ENCODE data around the gene PPP2R5C.
"Not testable (repeated sequence)": the region's sequence is repeated elsewhere in the genome, so short reads cannot be mapped to it uniquely, and the experiment has no call there.

- not testable (repeated sequence) for TF ChIP-seq USF1 (CRISPR knock-in tag; IDR thresholded peaks at IDR 0.05); CTCF (IDR thresholded peaks at IDR 0.05); SMAD4 (CRISPR knock-in tag; IDR thresholded peaks at IDR 0.05); FOXP4 (CRISPR knock-in tag; IDR thresholded peaks at IDR 0.05); CREB1 (CRISPR knock-in tag; IDR thresholded peaks at IDR 0.05); ATF2 (CRISPR knock-in tag; IDR thresholded peaks at IDR 0.05; ENCODE audit: borderline replicate concordance, low read depth); FOXJ3 (CRISPR knock-in tag; IDR thresholded peaks at IDR 0.05; ENCODE audit: borderline replicate concordance); E2F1 (CRISPR knock-in tag; IDR thresholded peaks at IDR 0.05); ZNF121 (CRISPR knock-in tag; IDR thresholded peaks at IDR 0.05); ESRRA (CRISPR knock-in tag; IDR thresholded peaks at IDR 0.05; ENCODE audit: borderline replicate concordance); ATF3 (CRISPR knock-in tag; conservative IDR thresholded peaks at IDR 0.05); USF2 (CRISPR knock-in tag; IDR thresholded peaks at IDR 0.05)
Observed at GRCh38 chr14:101744382-101744781, 17.1 kb upstream of the PPP2R5C start.

Measured in WTC11 (cell line).